HPDE6-E6E7 (cell line): Measurements from ENCODE around the gene MAPK9.
A peak's percentile ranks its signal among the peaks of the same experiment; 100 is the strongest.

Experiments used
- DNase-seq: peaks from one replicate; pipeline ENCODE4 v3.0.0; 2011; ENCODE audit warnings: missing footprints; ENCODE audit errors: extremely low spot score

Gene MAPK9

DNA sequence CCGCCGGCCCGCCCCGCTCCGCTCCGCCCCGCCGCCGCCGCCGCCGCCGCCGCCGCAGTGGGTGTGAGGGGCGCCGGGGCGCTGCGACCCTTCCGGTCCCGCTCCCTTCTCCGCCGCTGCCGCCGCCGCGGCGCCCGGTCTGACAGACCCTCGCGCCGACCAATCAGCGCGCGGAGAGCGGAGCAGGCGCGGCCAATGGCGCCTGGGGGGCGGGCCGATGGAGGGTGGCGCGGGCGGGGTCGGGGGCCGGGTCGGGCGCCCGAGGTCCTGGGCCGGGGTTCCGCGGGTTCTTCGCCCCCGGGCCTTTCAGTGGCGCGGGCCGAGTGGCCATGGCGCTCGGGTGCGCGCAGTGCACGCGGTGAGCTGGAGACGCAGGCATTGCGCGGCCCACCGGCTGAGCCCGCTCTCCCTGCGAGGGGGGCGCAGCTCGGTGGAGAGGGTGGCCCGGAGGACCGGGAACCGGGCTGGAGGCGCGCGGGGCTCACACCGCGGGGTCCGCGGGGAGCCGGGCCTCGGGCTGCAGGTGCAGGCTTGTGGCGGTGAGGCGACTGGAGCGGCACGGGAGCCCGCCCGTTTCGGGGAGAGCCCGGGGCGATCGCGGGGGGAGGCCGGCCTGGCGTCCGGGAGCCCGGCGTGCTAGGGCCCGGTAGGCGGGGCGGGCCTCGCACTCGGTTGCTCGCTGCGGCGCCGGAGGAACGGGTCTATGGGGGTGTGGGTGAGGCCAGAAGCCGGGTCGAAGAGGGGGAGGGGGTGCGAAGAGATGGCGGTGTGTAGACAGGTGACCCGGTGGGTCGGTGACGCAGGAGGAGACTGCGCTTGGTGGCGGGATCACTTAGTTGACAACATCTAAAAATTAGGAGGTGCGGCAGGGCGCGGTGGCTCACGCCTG, at the start of gene MAPK9:
Gene MAPK9 (minus strand): TSS at position 141 of the 889 bp plus-strand sequence. CDS start 11,522 bp downstream, outside the sequence.
- peak; percentile 81 for DNase-seq

DNA sequence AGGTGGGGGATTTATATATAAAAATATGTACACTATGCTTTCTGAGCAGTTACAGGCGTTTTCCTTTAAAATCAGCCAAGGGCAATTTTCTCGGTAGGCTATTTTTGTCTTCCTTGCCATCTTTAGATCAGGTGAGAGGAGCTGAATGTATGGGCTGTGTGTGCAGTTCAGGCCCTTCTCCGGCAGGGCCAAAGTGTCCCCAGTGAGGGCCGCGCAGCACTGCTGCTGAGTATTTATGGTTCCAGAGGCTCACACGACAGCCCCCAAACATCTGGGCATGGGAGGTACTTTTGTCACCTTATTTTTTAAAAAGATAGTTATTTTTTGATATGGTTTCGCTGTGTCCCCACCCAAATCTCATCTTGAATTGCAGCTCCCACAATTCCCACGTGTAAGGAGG, 49.7 kb upstream of the MAPK9 start:
- no peak for DNase-seq

DNA sequence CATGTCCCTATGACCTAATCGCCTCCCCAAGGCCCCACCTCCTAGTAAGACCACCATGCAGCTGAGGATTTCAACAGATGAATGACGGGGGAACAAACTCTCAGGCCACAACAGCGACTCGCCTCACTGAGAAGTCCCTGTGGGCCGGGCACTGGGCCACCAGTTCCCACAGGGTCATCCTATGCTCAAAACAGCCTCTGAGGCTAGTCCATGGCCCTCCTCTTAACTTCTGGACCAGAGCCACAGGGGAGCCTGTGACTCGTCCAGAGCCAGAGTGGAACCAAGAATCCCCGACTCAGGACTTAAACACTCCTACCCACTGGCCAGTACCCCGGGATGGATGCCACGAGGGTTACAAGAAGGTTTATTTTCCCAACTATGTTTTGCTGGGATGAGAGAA, 49.0 kb upstream of the MAPK9 start:
- DNase-seq, result no peak

DNA sequence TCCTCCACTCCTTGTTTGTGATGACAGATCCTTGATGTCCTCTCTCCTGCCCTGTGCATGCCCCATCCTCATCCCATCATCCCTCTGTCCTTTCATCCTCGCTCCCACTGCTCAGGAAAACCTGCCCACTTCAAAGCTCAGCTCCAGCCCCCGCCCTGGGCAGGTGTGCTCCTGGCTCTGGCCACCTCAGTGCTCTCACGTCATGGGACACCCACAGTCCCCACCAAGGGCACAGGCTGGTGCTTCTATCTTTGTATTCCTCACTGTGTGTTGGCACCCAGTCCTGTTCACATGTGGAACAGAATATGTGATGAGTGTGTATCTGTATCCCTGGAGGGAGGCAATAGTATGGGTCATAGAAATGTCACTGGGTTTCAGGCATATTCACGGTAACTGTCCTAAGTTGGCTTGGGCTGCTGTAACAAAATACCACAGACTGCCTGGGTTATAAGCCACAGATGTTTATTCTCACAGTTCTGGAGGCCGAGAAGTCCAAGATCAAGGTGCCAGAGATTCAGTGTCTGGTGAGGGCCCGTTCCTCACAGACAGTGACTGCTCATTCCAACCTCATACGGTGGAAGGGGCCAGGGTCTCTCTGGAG, 47.8 kb upstream of the MAPK9 start:
- DNase-seq, result no peak

DNA sequence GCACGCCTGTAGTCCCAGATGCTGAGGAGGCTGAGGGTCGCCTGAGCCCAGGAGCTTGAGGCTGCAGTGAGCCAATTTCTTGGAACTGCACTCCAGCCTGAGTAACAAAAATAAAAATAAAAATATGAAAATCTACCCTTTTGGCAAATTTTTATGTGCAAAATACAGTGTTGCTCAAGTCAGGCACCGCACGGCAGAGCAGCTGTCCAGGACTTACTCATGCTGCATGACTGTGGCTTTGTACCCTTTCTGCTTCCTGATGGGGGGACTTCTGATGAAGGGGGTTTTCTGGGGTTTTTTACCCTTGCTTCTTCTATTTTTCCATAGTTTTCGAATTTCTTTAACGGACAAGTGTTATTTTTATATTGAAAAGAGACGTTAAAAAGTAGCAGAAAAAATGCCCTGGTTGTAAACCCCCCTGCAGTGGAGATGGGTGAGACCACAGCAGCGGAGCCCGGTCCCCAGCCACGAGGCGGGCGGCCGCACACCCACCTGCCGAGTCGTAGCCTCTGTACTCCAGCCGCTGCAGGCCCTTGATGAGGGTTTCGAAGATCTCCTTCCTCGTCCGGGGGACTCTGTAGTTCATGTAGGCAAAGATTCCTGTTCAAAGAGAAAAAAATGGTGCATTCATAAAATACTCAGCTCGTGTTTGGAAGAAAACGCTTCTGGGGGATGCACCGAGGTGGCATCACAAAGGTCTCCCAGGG, 46.3 kb upstream of the MAPK9 start:
- no peak for DNase-seq

DNA sequence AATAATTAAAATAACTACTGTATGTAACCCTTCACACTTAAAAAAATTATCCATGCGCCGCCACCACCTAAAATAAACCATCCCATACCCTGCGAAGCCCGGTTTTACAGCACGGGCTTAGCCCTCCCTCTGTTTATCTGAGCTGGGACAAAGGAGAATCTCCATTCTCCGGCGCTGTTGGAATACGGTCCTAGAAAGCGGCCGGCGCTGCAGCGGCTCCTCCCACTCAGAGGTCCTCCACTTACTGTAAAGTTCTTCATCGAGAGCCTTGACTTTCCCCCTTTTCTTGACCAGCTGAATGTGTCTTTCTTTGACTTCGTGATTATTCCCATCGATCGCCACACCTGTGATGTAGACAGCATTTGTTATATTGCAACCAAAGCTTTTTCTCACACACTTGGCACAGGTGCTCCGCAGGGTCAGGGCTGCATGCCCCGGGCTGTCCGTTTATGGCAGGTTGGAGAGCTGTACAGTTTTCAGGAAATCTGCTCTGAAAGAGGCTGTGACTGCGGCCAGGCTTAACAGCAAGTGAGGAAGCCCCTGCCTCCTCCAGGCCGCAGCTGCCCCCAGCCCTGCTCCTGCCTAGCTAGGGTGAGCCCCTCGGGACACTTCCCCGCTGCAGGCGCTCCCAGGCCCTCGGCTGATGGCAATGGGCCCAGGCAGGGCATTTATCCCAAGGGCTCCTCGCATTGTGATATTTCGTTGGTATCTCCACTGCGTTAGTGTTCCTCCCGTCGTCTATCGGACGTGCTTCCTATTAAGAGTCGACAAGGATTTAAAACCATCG, 44.5 kb upstream of the MAPK9 start:
- DNase-seq, result no peak

DNA sequence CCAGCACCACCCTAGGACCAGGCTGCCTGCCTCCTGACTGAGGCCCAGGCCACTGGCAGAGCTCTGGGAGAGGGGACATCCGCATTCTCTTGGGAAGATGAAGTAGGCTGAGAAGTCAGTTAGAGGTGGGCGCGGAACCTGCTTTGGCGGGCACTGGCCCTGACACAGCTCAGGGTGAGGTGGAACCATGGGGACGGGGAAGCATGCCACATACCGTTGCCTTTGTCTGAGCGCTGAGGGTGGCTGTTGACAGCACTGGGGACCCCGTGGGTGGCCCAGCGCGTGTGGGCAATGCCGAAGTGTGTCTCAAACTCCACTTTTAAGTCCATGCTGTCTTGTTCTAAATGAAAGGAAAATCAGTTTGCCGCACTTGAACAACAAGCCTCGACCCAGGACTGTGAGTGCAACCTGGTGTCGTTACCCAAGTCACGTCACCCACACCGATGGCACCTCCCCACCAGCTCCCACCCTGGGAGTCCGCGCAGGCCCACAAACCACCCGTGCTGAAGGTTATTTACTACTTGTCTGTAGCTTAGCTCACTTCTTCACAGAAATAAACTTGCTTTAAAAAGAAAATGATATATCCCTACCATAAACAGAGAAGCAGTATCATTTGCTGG, 43.8 kb upstream of the MAPK9 start:
- DNase-seq, result no peak

DNA sequence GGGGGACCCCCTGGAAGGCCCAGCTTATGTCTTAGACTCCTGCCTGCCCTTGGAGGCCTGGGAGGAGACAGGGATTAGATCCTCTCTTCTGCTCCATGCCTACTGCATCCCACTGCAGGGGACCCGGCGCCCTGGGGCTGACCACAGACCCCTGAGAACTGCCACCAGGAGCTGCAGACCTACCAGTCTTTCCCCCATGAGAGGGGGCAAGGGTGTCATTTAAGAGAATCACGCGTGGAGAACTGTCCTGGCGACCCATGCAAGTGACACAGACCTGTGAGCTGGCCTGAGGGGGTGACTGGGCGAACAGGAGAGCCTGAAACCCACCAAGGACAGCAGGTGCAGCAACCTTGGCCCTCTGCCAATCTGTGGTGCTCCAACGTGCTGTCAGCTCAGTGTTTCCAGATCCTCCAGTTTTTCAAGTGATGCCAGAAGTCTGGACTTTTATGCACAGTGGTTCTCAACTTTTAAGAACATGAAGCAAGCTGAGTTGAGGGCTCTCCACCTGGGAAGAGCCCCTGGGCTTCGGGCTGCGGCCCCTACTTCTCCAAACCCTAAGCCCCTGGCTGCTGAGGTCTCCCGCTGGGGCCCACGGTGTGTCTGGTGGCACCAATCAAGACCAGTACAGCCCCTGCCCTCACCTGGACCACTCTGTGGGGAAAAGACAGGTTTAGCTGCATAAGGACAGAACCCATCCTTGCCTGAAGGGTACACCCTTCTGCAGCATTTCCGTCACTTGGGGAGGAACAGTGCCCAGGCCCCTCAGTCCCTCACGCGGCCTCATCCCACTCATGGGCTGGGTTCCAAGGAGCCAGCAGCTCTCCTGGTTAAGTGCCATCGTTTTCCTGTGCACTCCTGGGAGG, 43.1 kb upstream of the MAPK9 start:
- DNase-seq, result no peak

DNA sequence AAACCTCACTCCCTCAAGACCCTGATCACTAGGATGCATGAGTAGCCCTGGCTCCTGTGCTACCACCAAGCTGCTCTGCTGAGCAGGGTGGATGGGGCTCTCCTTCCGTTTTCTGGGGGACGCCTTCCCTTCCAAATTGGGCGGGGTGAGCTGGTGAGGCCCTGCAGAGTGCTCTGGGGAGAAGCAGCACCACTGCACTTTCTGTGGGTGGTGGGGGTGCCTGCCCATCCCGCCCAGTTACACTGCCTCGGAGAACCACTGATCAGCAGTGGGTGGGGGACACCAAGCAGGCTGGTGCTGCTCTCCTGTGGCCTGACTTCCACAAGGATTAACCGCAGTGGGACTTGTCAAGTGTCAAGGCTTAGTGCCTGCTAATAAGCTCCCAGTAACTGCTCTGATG, 42.3 kb upstream of the MAPK9 start:
- no peak for DNase-seq

DNA sequence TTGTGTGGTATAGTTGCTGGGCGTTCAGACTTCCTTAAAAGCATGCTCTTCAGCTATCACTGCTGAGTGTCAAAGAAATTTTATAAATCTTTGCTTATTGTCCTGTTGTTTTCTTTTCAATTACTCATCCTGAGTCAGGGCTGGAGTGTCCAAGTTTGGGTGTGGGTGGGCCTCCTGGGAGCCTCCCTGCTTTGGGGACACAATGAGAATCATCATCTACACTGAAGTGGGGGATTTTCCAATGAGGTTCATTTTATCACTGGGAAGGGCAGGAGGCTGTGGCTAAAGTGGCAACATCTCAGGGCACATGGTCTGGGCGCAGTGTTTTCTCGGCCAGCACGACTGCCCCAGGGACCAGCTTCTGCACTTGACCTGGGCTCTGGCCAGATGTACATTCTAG, 41.8 kb upstream of the MAPK9 start:
- peak; percentile 45 for DNase-seq

DNA sequence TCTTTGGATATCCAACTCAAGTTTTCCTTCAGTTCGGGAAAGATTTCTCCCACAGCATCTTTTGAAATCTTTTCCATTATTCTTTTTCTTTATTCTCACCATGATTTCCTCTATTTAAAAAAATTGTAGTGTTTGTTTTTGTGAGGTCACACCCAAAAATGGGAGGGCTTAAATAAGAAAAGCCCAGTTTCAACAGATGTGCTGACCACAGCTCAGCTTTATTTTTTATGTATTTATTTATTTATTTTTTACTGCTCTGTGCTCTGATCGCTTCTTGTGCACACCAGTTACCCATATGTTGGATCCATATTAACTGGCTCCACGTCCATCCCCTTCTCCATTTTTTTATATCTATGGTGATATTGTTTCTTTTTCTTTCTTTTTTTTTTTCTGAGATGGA, 41.0 kb upstream of the MAPK9 start:
- DNase-seq, result no peak

DNA sequence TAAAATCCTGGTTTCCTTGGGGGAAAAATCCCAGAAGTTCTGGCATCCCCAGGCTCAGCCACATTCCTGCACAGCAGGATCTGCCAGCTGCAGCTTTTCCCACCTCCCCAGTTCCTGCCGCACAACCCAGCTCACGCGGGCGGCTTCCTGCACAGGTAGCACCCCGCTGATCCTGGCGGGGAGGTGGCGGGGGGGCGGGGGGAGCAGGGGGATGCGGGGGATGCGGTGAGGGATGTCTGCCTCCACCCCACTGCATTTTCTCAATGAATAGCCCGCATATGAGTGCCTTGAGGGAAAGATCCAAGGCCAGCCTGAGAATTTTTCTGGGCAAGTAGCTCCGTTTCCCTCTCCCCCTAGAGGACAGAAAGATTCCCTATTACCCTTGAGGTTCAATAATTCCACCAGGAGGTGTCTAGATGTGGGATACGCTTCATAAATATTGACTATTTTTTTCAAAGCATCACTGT, 40.2 kb upstream of the MAPK9 start:
- no peak for DNase-seq

DNA sequence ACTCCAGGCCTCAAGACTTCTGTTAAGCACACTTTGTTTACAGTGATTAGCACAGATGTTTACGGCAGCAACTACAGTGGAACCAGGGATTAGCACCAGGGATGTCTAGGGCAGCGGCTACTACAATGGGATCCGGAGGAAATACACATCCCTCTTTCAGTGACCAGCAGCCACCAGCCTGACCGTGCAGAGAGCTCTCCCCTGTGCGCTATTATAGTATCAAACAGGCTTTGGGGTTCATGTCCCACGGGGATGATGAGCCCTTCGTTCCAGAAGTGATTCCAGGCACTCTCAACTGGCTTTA, 39.7 kb upstream of the MAPK9 start:
- no peak for DNase-seq

DNA sequence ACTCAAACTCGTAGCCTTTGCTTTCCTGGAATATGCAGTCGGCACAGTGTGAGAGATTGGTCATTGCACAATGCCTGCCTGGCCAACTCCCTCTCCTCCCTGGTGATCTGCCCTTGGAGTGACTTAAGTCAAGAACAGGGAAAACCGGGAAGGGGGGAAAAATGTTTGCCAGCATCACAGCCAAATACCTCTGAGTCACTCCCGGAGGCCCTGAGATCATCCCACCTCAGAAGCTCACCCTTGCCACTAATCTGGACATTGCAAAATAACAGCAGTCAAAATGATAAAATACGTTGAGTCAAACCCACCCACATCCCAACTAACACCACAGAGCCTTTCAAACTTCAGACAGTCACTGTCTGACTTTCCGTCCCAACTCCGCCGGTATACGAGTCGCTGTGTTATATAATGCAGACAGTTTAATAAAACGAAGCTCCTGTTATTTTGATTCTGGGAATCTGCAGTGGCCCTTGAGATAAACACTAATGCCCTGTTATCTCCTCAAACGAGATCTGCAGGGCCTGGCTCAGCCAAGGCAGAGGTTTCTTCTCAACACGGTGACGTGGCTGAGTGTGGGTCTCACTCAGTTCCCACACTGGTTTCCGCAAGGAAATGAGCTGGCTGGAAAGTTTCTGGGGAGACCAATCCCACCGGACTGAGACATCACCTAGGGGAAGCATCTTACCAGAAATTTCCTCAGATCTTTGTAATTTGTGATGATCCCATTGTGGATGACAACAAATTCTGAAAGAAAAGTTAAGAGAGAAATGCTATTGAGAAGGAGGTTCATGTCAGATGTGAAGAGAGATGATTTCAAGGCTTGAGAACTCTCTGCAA, 39.1 kb upstream of the MAPK9 start:
- peak; percentile 36 for DNase-seq

DNA sequence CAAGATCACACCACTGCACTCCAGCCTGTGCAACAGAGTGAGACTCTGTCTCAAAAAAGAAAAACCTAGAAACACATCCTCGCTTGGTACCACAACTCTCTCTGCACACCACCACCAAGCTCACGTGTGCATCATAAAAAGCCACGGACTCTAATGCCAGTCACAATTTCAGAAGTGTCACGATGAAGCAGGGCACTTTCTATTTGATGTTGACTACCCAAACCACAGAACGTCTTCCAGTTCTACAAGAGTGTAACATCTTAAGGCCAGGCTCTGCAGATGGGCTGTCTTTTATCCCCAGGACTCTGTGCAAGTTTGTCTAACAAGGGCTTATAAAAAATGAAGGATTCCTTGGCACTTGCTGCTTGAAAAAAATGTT, 38.4 kb upstream of the MAPK9 start:
- no peak for DNase-seq

DNA sequence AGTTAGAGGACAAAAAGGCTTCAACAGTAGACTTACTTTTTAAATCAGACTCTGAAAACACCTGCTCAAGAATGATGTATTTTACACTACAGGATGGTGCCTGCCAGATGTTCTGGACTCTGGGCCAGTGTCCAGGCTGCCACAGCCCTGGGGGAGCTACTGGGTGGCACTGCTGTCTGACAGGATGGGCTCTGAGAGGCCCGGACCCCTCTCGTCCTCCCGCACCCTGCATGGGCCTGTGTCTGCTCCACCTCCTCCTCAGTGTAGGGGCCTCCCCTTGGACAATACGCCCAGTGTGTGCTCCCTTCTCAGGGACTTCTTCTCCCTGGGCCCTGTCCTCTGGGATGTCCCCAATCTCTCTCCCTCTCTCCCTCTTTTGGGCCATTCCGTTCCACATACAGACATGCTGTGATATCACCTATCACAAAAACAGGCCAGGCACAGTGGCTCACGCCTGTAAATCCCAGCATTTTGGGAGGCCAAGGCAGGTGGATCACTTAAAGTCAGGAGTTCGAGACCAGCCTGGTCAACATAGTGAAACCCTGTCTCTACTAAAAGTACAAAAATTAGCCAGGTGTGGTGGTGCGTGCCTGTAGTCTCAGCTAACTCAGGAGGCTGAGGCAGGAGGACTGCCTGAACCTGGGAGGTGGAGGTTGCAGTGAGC, 37.9 kb upstream of the MAPK9 start:
- DNase-seq, result no peak

DNA sequence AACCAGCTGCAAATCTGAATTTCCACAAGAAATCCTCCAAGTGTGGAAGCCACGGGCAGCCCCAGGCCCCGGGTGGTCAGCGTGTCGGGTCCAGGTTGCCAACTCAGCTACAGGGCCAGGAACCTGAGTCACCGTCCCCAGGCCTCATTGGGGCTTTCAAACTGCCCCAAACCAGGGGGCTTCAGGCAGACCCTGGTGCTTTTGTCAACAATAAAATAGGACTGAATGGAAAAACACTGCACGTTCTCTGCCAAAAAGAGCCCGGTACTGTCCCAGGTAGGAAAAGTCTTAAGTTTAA, 37.2 kb upstream of the MAPK9 start:
- no peak for DNase-seq

DNA sequence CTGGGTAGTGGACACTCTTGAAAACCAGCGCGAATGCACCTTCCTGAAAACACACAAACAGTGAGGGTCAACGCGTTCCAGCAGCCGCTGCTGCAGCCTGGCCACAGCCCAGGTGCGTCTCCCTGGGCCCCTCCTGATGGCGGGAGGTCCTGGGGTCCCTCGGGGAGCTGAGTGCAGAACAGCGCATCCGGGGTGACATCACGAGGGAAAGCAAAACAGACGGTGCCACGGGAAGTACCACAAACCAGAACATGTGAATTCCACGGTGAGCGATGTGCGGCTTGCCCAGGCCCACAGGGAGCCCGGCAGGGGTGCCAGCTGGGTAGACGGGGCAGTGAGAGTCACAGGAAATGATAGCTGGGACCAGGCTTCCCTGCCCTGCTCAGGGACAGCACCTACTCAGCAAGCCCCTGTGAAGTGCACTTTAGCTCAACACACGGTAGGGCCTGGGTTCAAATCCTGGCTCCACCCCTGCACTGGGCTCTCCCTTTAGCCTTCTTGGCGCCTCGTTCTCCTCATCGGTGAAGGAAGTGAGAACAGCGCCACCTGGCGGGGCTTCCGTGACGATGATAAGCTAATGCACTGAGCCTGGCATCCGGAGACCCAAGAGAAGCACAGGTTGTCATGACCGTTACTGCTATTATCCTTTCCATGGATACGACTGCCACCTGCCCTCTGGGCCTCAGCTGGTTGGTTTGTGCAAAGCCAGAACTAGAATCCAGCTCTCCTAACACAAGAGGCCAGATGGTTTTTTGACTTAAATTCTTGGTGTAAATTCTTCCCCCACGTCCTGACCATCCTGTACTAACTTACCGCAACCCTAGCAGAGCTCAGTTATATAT, 36.6 kb upstream of the MAPK9 start:
- DNase-seq, result peak; percentile 54
